ENCODE measurements around the gene TIMM17A. TPM values are rescaled to one million over a fixed set of nuclear protein-coding genes. Genes with fewer than 3 reads are reported as not detected.

TIMM17A gene
- polyA plus RNA-seq, 1 donor: 41.6 TPM

- H3K4me1 ChIP-seq (ENCODE audit: control insufficient read depth, insufficient read depth, low read length): peaks cover 37% of the 10 kb centered on the region
- H3K27ac ChIP-seq (ENCODE audit: low read length): peak overlapping the region; percentile 99
- no peak overlapping the region for H3K4me3 ChIP-seq (ENCODE audit: low read length)
- WGBS (ENCODE audit: insufficient coverage, low lambda C conversion rate): no CpG with 5 or more reads among the region's 2 CpGs
- H3K27me3 ChIP-seq (ENCODE audit: control insufficient read depth, insufficient read depth, low read length): no peaks in the 10 kb centered on the region
- DNase-seq: peak; percentile 25 to 52
- no peaks in the 10 kb centered on the region for H3K9me3 ChIP-seq (ENCODE audit: control insufficient read depth, low read depth, low read length)
- peaks cover 48% of the 10 kb centered on the region for H3K36me3 ChIP-seq (ENCODE audit: control insufficient read depth, insufficient read depth, low read length)
Measured at GRCh38 chr1:202005958-202006357, 50.7 kb downstream of the TIMM17A start.

- DNase-seq: peak in 1 of 2 donors; percentile 65
Measured at GRCh38 chr1:202007304-202007703, 52.0 kb downstream of the TIMM17A start.

GRCh38 chr1:202007805-202008489 lies 52.6 kb downstream of the TIMM17A start:
- peak; percentile 97 to 98 for DNase-seq
- Histone ChIP-seq H3K4me3 (ENCODE audit: low read length) (peak overlapping the region; percentile 45), H3K27ac (ENCODE audit: low read length) (peak overlapping the region; percentile 99), H3K4me1 (ENCODE audit: control insufficient read depth, insufficient read depth, low read length) (peaks cover 37% of the 10 kb centered on the region), H3K27me3 (ENCODE audit: control insufficient read depth, insufficient read depth, low read length) (no peaks in the 10 kb centered on the region), H3K36me3 (ENCODE audit: control insufficient read depth, insufficient read depth, low read length) (peaks cover 44% of the 10 kb centered on the region), H3K9me3 (ENCODE audit: control insufficient read depth, low read depth, low read length) (no peaks in the 10 kb centered on the region)
- no CpG with 5 or more reads among the region's 11 CpGs for WGBS (ENCODE audit: insufficient coverage, low lambda C conversion rate)

More at GRCh38 chr1:202007304-202007703, 52.0 kb downstream of the TIMM17A start:
- Histone ChIP-seq H3K4me3 (ENCODE audit: low read length) (peak overlapping the region; percentile 36), H3K27ac (ENCODE audit: low read length) (peak overlapping the region; percentile 99), H3K36me3 (ENCODE audit: control insufficient read depth, insufficient read depth, low read length) (peaks cover 44% of the 10 kb centered on the region), H3K9me3 (ENCODE audit: control insufficient read depth, low read depth, low read length) (no peaks in the 10 kb centered on the region), H3K27me3 (ENCODE audit: control insufficient read depth, insufficient read depth, low read length) (no peaks in the 10 kb centered on the region), H3K4me1 (ENCODE audit: control insufficient read depth, insufficient read depth, low read length) (peaks cover 37% of the 10 kb centered on the region)
- no CpG with 5 or more reads among the region's 8 CpGs for WGBS (ENCODE audit: insufficient coverage, low lambda C conversion rate)

GRCh38 chr1:202009326-202010179 lies 54.2 kb downstream of the TIMM17A start:
- Histone ChIP-seq H3K36me3 (ENCODE audit: control insufficient read depth, insufficient read depth, low read length) (peaks cover 45% of the 10 kb centered on the region), H3K4me3 (ENCODE audit: low read length) (peak overlapping the region; percentile 45), H3K27ac (ENCODE audit: low read length) (peak overlapping the region; percentile 99), H3K27me3 (ENCODE audit: control insufficient read depth, insufficient read depth, low read length) (no peaks in the 10 kb centered on the region), H3K4me1 (ENCODE audit: control insufficient read depth, insufficient read depth, low read length) (peaks cover 41% of the 10 kb centered on the region), H3K9me3 (ENCODE audit: control insufficient read depth, low read depth, low read length) (no peaks in the 10 kb centered on the region)
- WGBS (ENCODE audit: insufficient coverage, low lambda C conversion rate): no CpG with 5 or more reads among the region's 11 CpGs
- DNase-seq: peak; percentile 85 to 92

GRCh38 chr1:202010180-202011015 lies 55.1 kb downstream of the TIMM17A start, which contains the start of gene ELF3:
Gene ELF3, plus strand, starts transcription at chr1:202010587. Its CDS starts 550 bp downstream, at chr1:202011137.
- DNase-seq: peak; percentile 98 to 99
- H3K36me3 ChIP-seq (ENCODE audit: control insufficient read depth, insufficient read depth, low read length): peaks cover 44% of the 10 kb centered on the region
- peaks cover 40% of the 10 kb centered on the region for H3K4me1 ChIP-seq (ENCODE audit: control insufficient read depth, insufficient read depth, low read length)
- no CpG with 5 or more reads among the region's 24 CpGs for whole genome bisulfite sequencing (ENCODE audit: insufficient coverage, low lambda C conversion rate)
- H3K9me3 ChIP-seq (ENCODE audit: control insufficient read depth, low read depth, low read length): no peaks in the 10 kb centered on the region
- H3K27me3 ChIP-seq (ENCODE audit: control insufficient read depth, insufficient read depth, low read length): no peaks in the 10 kb centered on the region
- peak within 1 kb of the TSS; percentile 99 for H3K27ac ChIP-seq (ENCODE audit: low read length)
- H3K4me3 ChIP-seq (ENCODE audit: low read length): peak within 1 kb of the TSS; percentile 68

- WGBS (ENCODE audit: insufficient coverage, low lambda C conversion rate): no CpG with 5 or more reads among the region's 11 CpGs
- peak in 1 of 2 donors; percentile 51 for DNase-seq
- H3K9me3 ChIP-seq (ENCODE audit: control insufficient read depth, low read depth, low read length): no peaks in the 10 kb centered on the region
- peak overlapping the region; percentile 93 for H3K27ac ChIP-seq (ENCODE audit: low read length)
- H3K36me3 ChIP-seq (ENCODE audit: control insufficient read depth, insufficient read depth, low read length): peaks cover 50% of the 10 kb centered on the region
- H3K4me3 ChIP-seq (ENCODE audit: low read length): peak overlapping the region; percentile 68
- H3K4me1 ChIP-seq (ENCODE audit: control insufficient read depth, insufficient read depth, low read length): peaks cover 31% of the 10 kb centered on the region
- H3K27me3 ChIP-seq (ENCODE audit: control insufficient read depth, insufficient read depth, low read length): no peaks in the 10 kb centered on the region
Measured at GRCh38 chr1:202011994-202012393, 56.7 kb downstream of the TIMM17A start.

GRCh38 chr1:202012544-202013478 lies 57.5 kb downstream of the TIMM17A start:
- Histone ChIP-seq H3K9me3 (ENCODE audit: control insufficient read depth, low read depth, low read length) (no peaks in the 10 kb centered on the region), H3K36me3 (ENCODE audit: control insufficient read depth, insufficient read depth, low read length) (peaks cover 49% of the 10 kb centered on the region), H3K4me1 (ENCODE audit: control insufficient read depth, insufficient read depth, low read length) (peaks cover 28% of the 10 kb centered on the region), H3K4me3 (ENCODE audit: low read length) (peak overlapping the region; percentile 68), H3K27me3 (ENCODE audit: control insufficient read depth, insufficient read depth, low read length) (no peaks in the 10 kb centered on the region), H3K27ac (ENCODE audit: low read length) (peak overlapping the region; percentile 93)
- WGBS (ENCODE audit: insufficient coverage, low lambda C conversion rate): no CpG with 5 or more reads among the region's 35 CpGs
- DNase-seq: peak in 1 of 2 donors; percentile 58

- Histone ChIP-seq H3K27me3 (ENCODE audit: control insufficient read depth, insufficient read depth, low read length) (no peaks in the 10 kb centered on the region), H3K36me3 (ENCODE audit: control insufficient read depth, insufficient read depth, low read length) (peaks cover 49% of the 10 kb centered on the region), H3K4me1 (ENCODE audit: control insufficient read depth, insufficient read depth, low read length) (peaks cover 30% of the 10 kb centered on the region), H3K27ac (ENCODE audit: low read length) (peak overlapping the region; percentile 93), H3K9me3 (ENCODE audit: control insufficient read depth, low read depth, low read length) (no peaks in the 10 kb centered on the region), H3K4me3 (ENCODE audit: low read length) (peak overlapping the region; percentile 68)
- DNase-seq: peak in 1 of 2 donors; percentile 57
- no CpG with 5 or more reads among the region's 12 CpGs for WGBS (ENCODE audit: insufficient coverage, low lambda C conversion rate)
Measured at GRCh38 chr1:202013603-202014002, 58.3 kb downstream of the TIMM17A start.

GRCh38 chr1:202014060-202014459 lies 58.8 kb downstream of the TIMM17A start:
- H3K4me1 ChIP-seq (ENCODE audit: control insufficient read depth, insufficient read depth, low read length): peaks cover 30% of the 10 kb centered on the region
- no peaks in the 10 kb centered on the region for H3K27me3 ChIP-seq (ENCODE audit: control insufficient read depth, insufficient read depth, low read length)
- no peak for DNase-seq
- peak overlapping the region; percentile 93 for H3K27ac ChIP-seq (ENCODE audit: low read length)
- WGBS (ENCODE audit: insufficient coverage, low lambda C conversion rate): no CpG with 5 or more reads among the region's 6 CpGs
- peak overlapping the region; percentile 68 for H3K4me3 ChIP-seq (ENCODE audit: low read length)
- H3K36me3 ChIP-seq (ENCODE audit: control insufficient read depth, insufficient read depth, low read length): peaks cover 49% of the 10 kb centered on the region
- no peaks in the 10 kb centered on the region for H3K9me3 ChIP-seq (ENCODE audit: control insufficient read depth, low read depth, low read length)

Data from large intestine (tissue), 3 donors.